ENCODE results near the gene SNRPD1. TPM values are rescaled to one million over a fixed set of nuclear protein-coding genes. Genes with fewer than 3 reads are reported as not detected.
A peak's percentile ranks its signal among the peaks of the same experiment; 100 is the strongest.
"Not testable (repeated sequence)": the region's sequence is repeated elsewhere in the genome, so short reads cannot be mapped to it uniquely, and the experiment has no call there.

SNRPD1 gene
- total RNA-seq, 2 experiments from 2014 or later, result 110 to 114 TPM

GRCh38 chr18:21604671-21605070 lies 7.4 kb upstream of the SNRPD1 start:
- CTCF ChIA-PET, result interaction anchor here (1.5 kb wide), 1 partner anchor 100 kb away, joined by 3 read pairs; the partner anchor contains the start of gene ABHD3
- ATAC-seq (no peak), DNase-seq (no peak)
- peak overlapping the region; percentile 17 for H3K4me3 Mint-ChIP-seq
- no peaks in the 10 kb centered on the region for H3K27me3 Mint-ChIP-seq
- no peaks in the 10 kb centered on the region for H3K9me3 Mint-ChIP-seq (ENCODE audit: low read depth)
- H3K27ac Mint-ChIP-seq, result peak overlapping the region; percentile 44
- H3K36me3 Mint-ChIP-seq, result no peaks in the 10 kb centered on the region
- peaks cover 17% of the 10 kb centered on the region for H3K4me1 Mint-ChIP-seq

GRCh38 chr18:21605213-21605612 lies 6.9 kb upstream of the SNRPD1 start:
- CTCF ChIA-PET, result interaction anchor here (1.5 kb wide), 1 partner anchor 99 kb away, joined by 3 read pairs; the partner anchor contains the start of gene ABHD3
- Mint-ChIP-seq H3K27me3 (no peaks in the 10 kb centered on the region), H3K9me3 (ENCODE audit: low read depth) (no peaks in the 10 kb centered on the region), H3K36me3 (no peaks in the 10 kb centered on the region), H3K4me3 (peak overlapping the region; percentile 17), H3K27ac (peak overlapping the region; percentile 44), H3K4me1 (peaks cover 17% of the 10 kb centered on the region)
- DNase-seq (no peak), ATAC-seq (no peak)

GRCh38 chr18:21611401-21612124 lies 551 bp upstream of the SNRPD1 start:
- peaks cover 21% of the 10 kb centered on the region for H3K36me3 Mint-ChIP-seq
- CTCF ChIA-PET, result interaction anchor here (0.6 to 6.2 kb wide), 15 partner anchors 11 to 330 kb away, joined by 3 to 113 read pairs (median 4); partner anchors contain the start of gene ESCO1
- peak overlapping the region; percentile 88 for H3K4me3 Mint-ChIP-seq
- ATAC-seq; H3K9me3 Mint-ChIP-seq (ENCODE audit: low read depth); DNase-seq; H3K27me3 Mint-ChIP-seq: not testable (repeated sequence)
- peak overlapping the region; percentile 98 for H3K27ac Mint-ChIP-seq
- H3K4me1 Mint-ChIP-seq, result peaks cover 27% of the 10 kb centered on the region

GRCh38 chr18:21621640-21622039 lies 9.5 kb downstream of the SNRPD1 start:
- DNase-seq; H3K27ac Mint-ChIP-seq; H3K9me3 Mint-ChIP-seq (ENCODE audit: low read depth); H3K27me3 Mint-ChIP-seq; ATAC-seq; H3K4me3 Mint-ChIP-seq: not testable (repeated sequence)
- peaks cover 50% of the 10 kb centered on the region for H3K36me3 Mint-ChIP-seq
- CTCF ChIA-PET, result interaction anchor here (1.5 kb wide), 1 partner anchor 9 kb away, joined by 5 read pairs; the partner anchor contains the start of gene SNRPD1
- H3K4me1 Mint-ChIP-seq, result peaks cover 25% of the 10 kb centered on the region

DNA sequence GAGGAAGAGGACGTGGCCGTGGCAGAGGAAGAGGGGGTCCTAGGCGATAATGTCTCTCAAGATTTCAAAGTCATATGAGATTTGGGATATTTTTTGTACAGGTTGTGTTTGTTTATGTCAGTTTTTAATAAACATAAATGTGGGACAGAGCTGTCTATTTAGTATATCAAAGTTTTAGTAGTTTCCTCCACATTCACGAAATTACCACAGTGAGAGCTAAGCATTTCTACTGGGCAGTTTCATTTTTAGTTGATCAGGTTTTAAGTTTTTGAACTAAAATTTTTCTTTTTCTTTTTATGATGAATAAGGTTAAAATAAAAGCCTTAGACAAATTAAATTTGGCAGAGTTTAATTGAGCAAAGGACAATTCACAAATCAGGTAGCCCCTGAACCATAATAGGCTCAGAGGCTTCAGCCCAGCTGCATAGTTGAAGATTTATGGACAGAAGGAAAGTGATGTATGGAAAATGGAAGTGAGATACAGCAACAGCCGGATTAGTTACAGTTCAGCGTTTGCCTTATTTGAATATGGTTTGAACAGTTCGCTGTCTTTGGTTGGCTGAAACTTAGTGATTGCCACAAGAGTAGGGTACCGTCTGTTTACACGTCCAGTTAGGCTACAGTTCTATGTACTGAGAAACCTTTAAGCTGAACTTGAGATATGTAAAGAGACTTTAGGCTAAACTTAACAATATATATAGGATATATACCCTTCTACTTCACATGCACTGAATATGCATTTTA lies 17.1 kb downstream of the SNRPD1 start:
- peak overlapping the region; percentile 23 for H3K4me3 Mint-ChIP-seq
- no peaks in the 10 kb centered on the region for H3K9me3 Mint-ChIP-seq (ENCODE audit: low read depth)
- H3K27ac Mint-ChIP-seq, result peak overlapping the region; percentile 78
- H3K27me3 Mint-ChIP-seq, result no peaks in the 10 kb centered on the region
- peaks cover 45% of the 10 kb centered on the region for H3K36me3 Mint-ChIP-seq
- H3K4me1 Mint-ChIP-seq, result peaks cover 21% of the 10 kb centered on the region
- CTCF ChIA-PET, result interaction anchor here (1.0 to 1.9 kb wide), 5 partner anchors 10 to 75 kb away, joined by 3 to 8 read pairs (median 3); partner anchors contain the start of genes ABHD3 and ESCO1
- no peak for ATAC-seq
- DNase-seq, result no peak

- no peak for ATAC-seq
- H3K36me3 Mint-ChIP-seq, result peaks cover 37% of the 10 kb centered on the region
Measured at GRCh38 chr18:21632393-21632792, 20.3 kb downstream of the SNRPD1 start.

DNA sequence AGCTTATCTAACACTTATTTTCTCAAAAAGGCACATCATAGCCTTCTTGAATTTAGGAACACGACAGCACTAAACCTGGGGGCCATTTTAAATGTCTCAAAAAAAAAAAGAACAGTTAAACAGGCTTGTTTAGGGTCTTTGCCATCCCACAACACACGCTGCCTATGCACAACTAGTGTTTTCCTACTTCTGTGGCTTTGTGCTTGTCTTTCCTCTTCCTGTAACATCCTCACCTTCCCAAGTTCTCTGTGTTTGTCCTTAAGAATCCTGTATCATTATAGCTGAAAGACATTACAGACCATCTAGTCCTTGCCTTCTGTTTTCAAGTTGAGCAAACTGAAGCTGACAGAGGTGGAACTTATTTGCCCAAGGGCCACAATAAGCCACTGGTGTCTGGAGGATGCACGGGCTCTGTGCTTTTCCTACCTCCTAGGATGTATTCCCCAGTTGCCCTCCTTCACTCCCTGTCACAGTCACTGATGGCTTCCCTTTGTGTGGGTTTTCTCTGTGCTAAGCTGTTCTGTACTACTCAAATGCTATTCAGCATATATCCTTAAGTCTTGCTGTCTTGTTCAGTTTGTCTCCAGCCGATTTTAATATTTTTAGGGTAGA lies 22.6 kb downstream of the SNRPD1 start:
- Mint-ChIP-seq H3K36me3 (peaks cover 21% of the 10 kb centered on the region), H3K27ac (no peak overlapping the region)

More at GRCh38 chr18:21632393-21632792, 20.3 kb downstream of the SNRPD1 start:
- Mint-ChIP-seq H3K9me3 (ENCODE audit: low read depth) (no peaks in the 10 kb centered on the region), H3K27ac (no peak overlapping the region), H3K4me1 (peaks cover 16% of the 10 kb centered on the region), H3K4me3 (no peak overlapping the region), H3K27me3 (no peaks in the 10 kb centered on the region)
- CTCF ChIA-PET, result interaction anchor here (0.7 to 1.8 kb wide), 4 partner anchors 10 to 159 kb away, joined by 4 to 10 read pairs (median 4); partner anchors contain the start of genes ESCO1 and SNRPD1
- no peak for DNase-seq

GRCh38 chr18:21636769-21637168 lies 24.7 kb downstream of the SNRPD1 start:
- H3K27ac Mint-ChIP-seq, result no peak overlapping the region
- no peak overlapping the region for H3K4me3 Mint-ChIP-seq
- no peak for DNase-seq
- no peaks in the 10 kb centered on the region for H3K27me3 Mint-ChIP-seq
- no peaks in the 10 kb centered on the region for H3K9me3 Mint-ChIP-seq (ENCODE audit: low read depth)
- no peak for ATAC-seq
- no peaks in the 10 kb centered on the region for H3K4me1 Mint-ChIP-seq
- CTCF ChIA-PET, result no interaction called here
- peaks cover 14% of the 10 kb centered on the region for H3K36me3 Mint-ChIP-seq

More for the DNA sequence above, 22.6 kb downstream of the SNRPD1 start:
- DNase-seq (no peak), ATAC-seq (no peak)
- Mint-ChIP-seq H3K4me3 (no peak overlapping the region), H3K27me3 (no peaks in the 10 kb centered on the region), H3K9me3 (ENCODE audit: low read depth) (no peaks in the 10 kb centered on the region), H3K4me1 (no peaks in the 10 kb centered on the region)
- CTCF ChIA-PET, result interaction anchor here (0.6 to 1.1 kb wide), 2 partner anchors 21 to 34 kb away, joined by 3 read pairs; partner anchors contain the start of gene ESCO1

DNA sequence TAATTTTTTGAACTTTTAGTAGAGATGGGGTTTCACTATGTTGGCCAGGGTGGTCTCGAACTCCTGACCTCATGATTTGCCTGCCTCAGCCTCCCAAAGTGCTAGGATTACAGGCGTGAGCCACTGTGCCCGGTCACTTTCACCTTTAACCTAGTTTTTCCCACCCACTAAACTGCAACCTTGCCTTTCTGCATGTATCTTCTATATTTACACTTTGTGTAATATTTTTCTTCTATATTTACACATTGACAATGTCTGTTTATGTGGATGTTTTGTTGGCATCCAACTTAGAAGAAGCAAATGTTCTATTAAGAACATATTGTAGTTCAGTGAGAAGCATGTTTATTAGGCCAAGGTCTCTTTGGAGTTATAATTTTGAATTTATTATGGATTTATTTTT lies 26.7 kb downstream of the SNRPD1 start:
- Mint-ChIP-seq H3K4me3 (no peak overlapping the region), H3K9me3 (ENCODE audit: low read depth) (no peaks in the 10 kb centered on the region), H3K27me3 (no peaks in the 10 kb centered on the region)

GRCh38 chr18:21640375-21640774 lies 28.3 kb downstream of the SNRPD1 start:
- H3K4me3 Mint-ChIP-seq; H3K4me1 Mint-ChIP-seq; DNase-seq; ATAC-seq; H3K27me3 Mint-ChIP-seq; H3K27ac Mint-ChIP-seq; H3K9me3 Mint-ChIP-seq (ENCODE audit: low read depth): not testable (repeated sequence)
- CTCF ChIA-PET, result interaction anchor here (0.6 kb wide), 1 partner anchor 60 kb away, joined by 4 read pairs; no protein-coding TSS in a partner anchor
- peaks cover 10% of the 10 kb centered on the region for H3K36me3 Mint-ChIP-seq

More for the DNA sequence above, 26.7 kb downstream of the SNRPD1 start:
- no peak for DNase-seq
- ATAC-seq, result no peak
- CTCF ChIA-PET, result no interaction called here
- no peaks in the 10 kb centered on the region for H3K4me1 Mint-ChIP-seq
- peak overlapping the region; percentile 38 for H3K27ac Mint-ChIP-seq
- H3K36me3 Mint-ChIP-seq, result peaks cover 11% of the 10 kb centered on the region

DNA sequence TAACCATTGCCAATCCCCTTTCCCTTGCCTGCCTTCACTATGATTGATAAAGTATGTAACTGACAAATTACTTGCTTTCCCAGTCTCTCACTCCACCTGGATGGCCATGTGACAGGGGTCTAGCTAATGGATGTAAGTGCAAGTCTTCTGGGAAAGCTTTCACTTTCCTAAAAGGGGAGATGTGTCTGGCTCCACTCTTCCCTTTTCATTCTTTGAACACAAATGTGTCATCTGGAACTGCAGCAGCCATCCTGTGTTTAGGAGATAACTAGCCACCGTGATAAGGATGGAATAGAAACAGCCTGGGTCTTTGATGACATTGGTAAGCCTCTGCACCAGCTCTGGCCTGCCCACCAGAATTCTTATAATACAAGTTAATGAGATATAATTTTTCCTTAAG lies 38.2 kb downstream of the SNRPD1 start:
- ATAC-seq (no peak), DNase-seq (no peak)
- Mint-ChIP-seq H3K4me3 (no peak overlapping the region), H3K27me3 (no peaks in the 10 kb centered on the region), H3K27ac (no peak overlapping the region), H3K4me1 (peaks cover 3% of the 10 kb centered on the region), H3K36me3 (peaks cover 26% of the 10 kb centered on the region), H3K9me3 (ENCODE audit: low read depth) (no peaks in the 10 kb centered on the region)
- CTCF ChIA-PET, result no interaction called here

DNA sequence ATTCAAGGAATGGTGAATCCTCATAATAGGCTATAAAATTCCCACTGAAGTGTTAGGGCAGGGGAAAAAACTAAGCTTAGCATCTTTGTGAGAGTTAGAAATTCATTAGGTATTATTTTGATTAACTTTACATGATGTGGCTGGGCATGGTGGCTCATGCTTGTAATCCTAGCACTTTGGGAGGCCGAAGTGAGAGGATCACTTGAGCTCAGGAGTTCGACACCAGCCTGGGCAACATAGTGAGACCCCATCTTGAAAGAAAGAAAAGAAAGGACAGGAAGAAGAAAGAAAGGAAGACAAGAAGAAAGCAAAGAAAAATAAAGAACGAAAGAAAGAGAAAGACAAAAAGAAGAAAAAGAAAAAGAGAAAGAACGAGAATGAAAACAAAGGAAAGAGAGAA lies 40.0 kb downstream of the SNRPD1 start:
- H3K4me3 Mint-ChIP-seq, result no peak overlapping the region
- no peak for ATAC-seq
- H3K36me3 Mint-ChIP-seq, result peaks cover 35% of the 10 kb centered on the region
- H3K27ac Mint-ChIP-seq, result no peak overlapping the region
- CTCF ChIA-PET, result interaction anchor here (1.4 kb wide), 1 partner anchor 40 kb away, joined by 4 read pairs; the partner anchor contains the start of gene SNRPD1
- DNase-seq, result no peak
- H3K4me1 Mint-ChIP-seq, result peaks cover 3% of the 10 kb centered on the region
- H3K9me3 Mint-ChIP-seq (ENCODE audit: low read depth), result no peaks in the 10 kb centered on the region
- no peaks in the 10 kb centered on the region for H3K27me3 Mint-ChIP-seq

- H3K27ac Mint-ChIP-seq, result no peak overlapping the region
- H3K4me1 Mint-ChIP-seq, result peaks cover 3% of the 10 kb centered on the region
- peaks cover 38% of the 10 kb centered on the region for H3K36me3 Mint-ChIP-seq
- H3K9me3 Mint-ChIP-seq (ENCODE audit: low read depth), result no peaks in the 10 kb centered on the region
- no peaks in the 10 kb centered on the region for H3K27me3 Mint-ChIP-seq
- no peak overlapping the region for H3K4me3 Mint-ChIP-seq
- no peak for ATAC-seq
- no peak for DNase-seq
- CTCF ChIA-PET, result interaction anchor here (1.1 to 1.4 kb wide), 2 partner anchors 9 to 41 kb away, joined by 3 to 4 read pairs; partner anchors contain the start of gene SNRPD1
Measured at GRCh38 chr18:21653361-21653760, 41.2 kb downstream of the SNRPD1 start.

Data from activated CD8-positive, alpha-beta memory T cell treated with anti-CD3 and anti-CD28 coated beads, Interleukin-2, amount 10 ng/mL, durations not matched to agents 7 days and 5 days (primary cell).